ENCODE data around the gene ZGPAT. TPM values are rescaled to one million over a fixed set of nuclear protein-coding genes. Genes with fewer than 3 reads are reported as not detected.
A peak's percentile ranks its signal among the peaks of the same experiment; 100 is the strongest.

The ZGPAT gene
- total RNA-seq, 4 donors from 2014 or later = 34.4 to 44.7 (median 35.9) TPM

DNA sequence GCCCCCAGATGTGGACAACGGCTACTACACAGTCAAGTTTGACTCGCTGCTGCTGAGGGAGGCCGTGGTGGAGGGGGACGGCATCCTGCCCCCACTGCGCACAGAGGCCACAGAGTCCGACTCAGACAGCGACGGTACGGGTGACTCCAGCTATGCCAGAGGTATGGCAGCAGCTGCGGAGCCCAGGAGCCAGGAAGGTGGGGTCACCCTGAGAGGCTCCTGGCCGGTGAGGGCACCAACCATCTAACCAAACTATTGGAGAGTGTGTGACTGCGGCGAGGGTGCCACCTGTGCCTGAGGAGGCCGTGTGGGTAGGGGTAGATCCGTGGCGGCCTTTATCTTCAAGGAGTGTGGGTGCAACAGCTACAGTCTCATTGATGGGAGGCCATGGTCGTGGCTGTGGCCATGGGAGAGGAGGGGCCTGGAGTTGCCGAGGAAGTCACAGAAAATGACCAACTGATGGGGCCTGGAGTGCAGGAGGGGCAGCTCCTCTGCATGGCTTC, 25.8 kb downstream of the ZGPAT start:
- 94% methylated on average over 15 to 17 of the region's 18 CpGs for WGBS, 2 donors
- intact Hi-C loops (cut with DNase I; ENCODE audit: low total_unique reads) = no loop called here
- no peak for DNase-seq (ENCODE audit: low spot score in 2 of 2)
- TF ChIP-seq, protein P1, sequence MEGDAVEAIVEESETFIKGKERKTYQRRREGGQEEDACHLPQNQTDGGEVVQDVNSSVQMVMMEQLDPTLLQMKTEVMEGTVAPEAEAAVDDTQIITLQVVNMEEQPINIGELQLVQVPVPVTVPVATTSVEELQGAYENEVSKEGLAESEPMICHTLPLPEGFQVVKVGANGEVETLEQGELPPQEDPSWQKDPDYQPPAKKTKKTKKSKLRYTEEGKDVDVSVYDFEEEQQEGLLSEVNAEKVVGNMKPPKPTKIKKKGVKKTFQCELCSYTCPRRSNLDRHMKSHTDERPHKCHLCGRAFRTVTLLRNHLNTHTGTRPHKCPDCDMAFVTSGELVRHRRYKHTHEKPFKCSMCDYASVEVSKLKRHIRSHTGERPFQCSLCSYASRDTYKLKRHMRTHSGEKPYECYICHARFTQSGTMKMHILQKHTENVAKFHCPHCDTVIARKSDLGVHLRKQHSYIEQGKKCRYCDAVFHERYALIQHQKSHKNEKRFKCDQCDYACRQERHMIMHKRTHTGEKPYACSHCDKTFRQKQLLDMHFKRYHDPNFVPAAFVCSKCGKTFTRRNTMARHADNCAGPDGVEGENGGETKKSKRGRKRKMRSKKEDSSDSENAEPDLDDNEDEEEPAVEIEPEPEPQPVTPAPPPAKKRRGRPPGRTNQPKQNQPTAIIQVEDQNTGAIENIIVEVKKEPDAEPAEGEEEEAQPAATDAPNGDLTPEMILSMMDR (IDR thresholded peaks at IDR 0.05) = no peak
- no peak for TF ChIP-seq POLR2A (IDR thresholded peaks at IDR 0.05)
- no peak overlapping the region for H3K4me3 ChIP-seq (ENCODE audit: low read depth, poor library complexity, severe bottlenecking)

DNA sequence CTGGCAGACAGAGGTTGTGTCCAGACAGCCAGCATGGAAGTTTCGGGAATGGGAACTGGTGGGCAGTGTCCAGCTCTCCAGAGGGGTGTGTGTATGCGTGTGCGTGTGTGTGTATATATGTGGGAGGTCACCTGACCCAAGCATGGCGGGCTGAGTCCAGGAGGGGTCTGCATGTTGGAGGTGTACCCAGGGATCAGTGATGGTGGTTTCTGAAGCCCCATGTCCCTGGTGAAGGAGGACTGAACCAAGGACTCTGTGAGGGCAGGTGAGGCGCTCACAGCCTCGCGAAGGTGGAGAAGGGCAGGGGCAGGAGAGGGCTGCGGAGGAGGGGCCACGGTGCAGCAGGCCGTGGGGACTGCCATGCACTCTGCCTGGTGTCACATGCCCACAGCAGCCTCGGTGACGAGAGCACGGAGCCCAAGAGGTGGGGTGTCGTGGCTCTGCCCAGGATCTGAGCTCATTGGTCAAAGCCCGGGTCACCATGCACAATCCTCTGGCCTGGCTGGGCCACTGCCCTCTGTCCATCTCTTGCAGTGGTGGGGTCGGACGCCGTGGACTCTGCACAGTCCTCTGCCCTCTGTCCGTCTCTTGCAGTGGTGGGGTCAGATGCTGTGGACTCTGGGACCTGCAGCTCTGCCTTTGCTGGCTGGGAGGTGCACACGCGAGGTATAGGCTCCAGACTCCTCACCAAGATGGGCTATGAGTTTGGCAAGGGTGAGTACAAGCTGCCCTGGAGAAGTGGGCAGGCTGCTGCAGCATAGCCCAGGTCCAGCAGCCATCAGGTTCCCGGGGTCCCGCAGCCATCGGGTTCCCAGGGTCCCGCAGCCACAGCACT, 26.5 kb downstream of the ZGPAT start:
- WGBS, 2 donors = 89% methylated on average over 21 to 25 of the region's 25 CpGs
- H3K4me3 ChIP-seq (ENCODE audit: low read depth, poor library complexity, severe bottlenecking) = no peak overlapping the region
- no peak for DNase-seq (ENCODE audit: low spot score in 2 of 2)
- TF ChIP-seq, protein P1 (IDR thresholded peaks at IDR 0.05) = no peak
- no peak for TF ChIP-seq POLR2A (IDR thresholded peaks at IDR 0.05)
- intact Hi-C loops (cut with DNase I; ENCODE audit: low total_unique reads) = no loop called here

GRCh38 chr20:63734946-63735858, 27.4 kb downstream of the ZGPAT start:
- intact Hi-C loops (cut with DNase I; ENCODE audit: low total_unique reads) = no loop called here
- no peak for DNase-seq (ENCODE audit: low spot score in 2 of 2)
- H3K4me3 ChIP-seq (ENCODE audit: low read depth, poor library complexity, severe bottlenecking) = no peak overlapping the region
- TF ChIP-seq, protein P1 (IDR thresholded peaks at IDR 0.05) = no peak
- TF ChIP-seq POLR2A (IDR thresholded peaks at IDR 0.05) = no peak
- 86 to 88% methylated on average over 34 to 47 of the region's 48 CpGs for WGBS, 2 donors

GRCh38 chr20:63735859-63736718, 28.2 kb downstream of the ZGPAT start, which contains the start of gene LIME1:
Gene LIME1, plus strand, starts transcription at chr20:63736664. Its CDS starts 886 bp downstream, at chr20:63737550.
- no peak within 1 kb of the TSS for H3K4me3 ChIP-seq (ENCODE audit: low read depth, poor library complexity, severe bottlenecking)
- TF ChIP-seq, protein P1 (IDR thresholded peaks at IDR 0.05) = no peak
- TF ChIP-seq POLR2A (IDR thresholded peaks at IDR 0.05) = no peak
- WGBS, 2 donors = 67 to 75% methylated on average over 21 to 29 of the region's 31 CpGs
- intact Hi-C loops (cut with DNase I; ENCODE audit: low total_unique reads) = no loop called here
- DNase-seq (ENCODE audit: low spot score in 2 of 2) = peak in 1 of 2 donors; percentile 88
